SK-N-SH treated with all-trans-retinoic acid at 6 μM for 48 hours (cell line): ENCODE data around the gene BCAR3.

Source experiments
- ATAC-seq: fragments of 200-7000 bp; cut with Tn5 transposase; 3 replicates; pipeline ENCODE4 v1.9.1; 2020; ENCODE audit warnings: mild to moderate bottlenecking, moderate library complexity
- ARNTL ChIP-seq: fragments of 450-650 bp; formaldehyde crosslinking; IDR thresholded peaks from 2 replicates; pipeline ENCODE4 v1.5.0; 2020; ENCODE audit warnings: low read depth, mild to moderate bottlenecking, moderate library complexity, borderline replicate concordance
- BACH2 ChIP-seq: fragments of 250-450 bp; sonication (Bioruptor Pico); IDR thresholded peaks from 2 replicates; pipeline ENCODE4 v1.9.0; 2021; ENCODE audit warnings: mild to moderate bottlenecking, borderline replicate concordance
- CSDC2 ChIP-seq: fragments of 250-450 bp; sonication (Bioruptor Pico); IDR thresholded peaks from 2 replicates; pipeline ENCODE4 v1.5.0; 2020; ENCODE audit warnings: mild to moderate bottlenecking, moderate library complexity
- ESRRG ChIP-seq: fragments of 250-450 bp; sonication (Bioruptor Pico); IDR thresholded peaks from 2 replicates; pipeline ENCODE4 v1.6.1; 2021; ENCODE audit warnings: mild to moderate bottlenecking
- GLIS3 ChIP-seq: fragments of 250-450 bp; sonication (Bioruptor Pico); IDR thresholded peaks from 2 replicates; pipeline ENCODE4 v1.5.0; 2020; ENCODE audit warnings: mild to moderate bottlenecking, moderate library complexity
- ISL1 ChIP-seq: fragments of 250-450 bp; sonication (Bioruptor Pico); IDR thresholded peaks from 2 replicates; pipeline ENCODE4 v2.1.2; 2022; ENCODE audit warnings: mild to moderate bottlenecking, moderate library complexity
- OSR1 ChIP-seq: fragments of 250-450 bp; sonication (Bioruptor Pico); IDR thresholded peaks from 2 replicates; pipeline ENCODE4 v1.8.0; 2022; ENCODE audit warnings: moderate library complexity, mild to moderate bottlenecking, inconsistent platforms
- PPARA ChIP-seq: fragments of 250-450 bp; sonication (Bioruptor Pico); IDR thresholded peaks from 2 replicates; pipeline ENCODE4 v1.5.0; 2020; ENCODE audit warnings: mild to moderate bottlenecking, borderline replicate concordance
- RARB ChIP-seq: fragments of 250-450 bp; sonication (Bioruptor Pico); IDR thresholded peaks from 2 replicates; pipeline ENCODE4 v1.8.0; 2021; ENCODE audit warnings: mild to moderate bottlenecking, moderate library complexity
- SNAI2 ChIP-seq: fragments of 250-450 bp; sonication (Bioruptor Pico); IDR thresholded peaks from 2 replicates; pipeline ENCODE4 v1.5.0; 2020; ENCODE audit warnings: mild to moderate bottlenecking, moderate library complexity
- TOX ChIP-seq: fragments of 250-450 bp; sonication (Bioruptor Pico); IDR thresholded peaks from 2 replicates; pipeline ENCODE4 v1.8.0; 2021; ENCODE audit warnings: mild to moderate bottlenecking, moderate library complexity, borderline replicate concordance
- ZC3H10 ChIP-seq: fragments of 250-450 bp; sonication (Bioruptor Pico); IDR thresholded peaks from 2 replicates; pipeline ENCODE4 v1.5.1; 2021; ENCODE audit warnings: mild to moderate bottlenecking, moderate library complexity
- ZFP3 ChIP-seq: fragments of 250-450 bp; sonication (Bioruptor Pico); IDR thresholded peaks from 2 replicates; pipeline ENCODE4 v1.5.0; 2020; ENCODE audit warnings: mild to moderate bottlenecking, moderate library complexity
- ZFP30 ChIP-seq: fragments of 450-650 bp; formaldehyde crosslinking; IDR thresholded peaks from 2 replicates; pipeline ENCODE4 v1.5.0; 2022; ENCODE audit warnings: mild to moderate bottlenecking, moderate library complexity
- ZNF565 ChIP-seq: fragments of 450-650 bp; formaldehyde crosslinking; conservative IDR thresholded peaks from 2 replicates; pipeline ENCODE4 v1.5.0; 2020; ENCODE audit warnings: low read depth, mild to moderate bottlenecking, moderate library complexity
- ZNF70 ChIP-seq: fragments of 450-650 bp; formaldehyde crosslinking; IDR thresholded peaks from 2 replicates; pipeline ENCODE4 v1.5.0; 2020; ENCODE audit warnings: mild to moderate bottlenecking, moderate library complexity
- ZNF8 ChIP-seq: fragments of 450-650 bp; formaldehyde crosslinking; IDR thresholded peaks from 2 replicates; pipeline ENCODE4 v1.5.0; 2020; ENCODE audit warnings: mild to moderate bottlenecking, moderate library complexity
- TF ChIP-seq, protein P1 (sequence below): fragments of 250-450 bp; sonication (Bioruptor Pico); IDR thresholded peaks from 2 replicates; pipeline ENCODE4 v1.5.1; 2020; ENCODE audit warnings: low read depth, mild to moderate bottlenecking, moderate library complexity
- TF ChIP-seq, protein P2 (sequence below): fragments of 250-450 bp; sonication (Bioruptor Pico); IDR thresholded peaks from 2 replicates; pipeline ENCODE4 v1.5.0; 2020; ENCODE audit warnings: mild to moderate bottlenecking, moderate library complexity
- TF ChIP-seq, protein P3 (sequence below): fragments of 250-450 bp; sonication (Bioruptor Pico); IDR thresholded peaks from 2 replicates; pipeline ENCODE4 v1.8.0; 2020; ENCODE audit warnings: mild to moderate bottlenecking, moderate library complexity, borderline replicate concordance
- TF ChIP-seq, protein P4 (sequence below): fragments of 250-450 bp; sonication (Bioruptor Pico); IDR thresholded peaks from 2 replicates; pipeline ENCODE4 v1.5.1; 2021; ENCODE audit warnings: mild to moderate bottlenecking, moderate library complexity

BCAR3 gene

DNA sequence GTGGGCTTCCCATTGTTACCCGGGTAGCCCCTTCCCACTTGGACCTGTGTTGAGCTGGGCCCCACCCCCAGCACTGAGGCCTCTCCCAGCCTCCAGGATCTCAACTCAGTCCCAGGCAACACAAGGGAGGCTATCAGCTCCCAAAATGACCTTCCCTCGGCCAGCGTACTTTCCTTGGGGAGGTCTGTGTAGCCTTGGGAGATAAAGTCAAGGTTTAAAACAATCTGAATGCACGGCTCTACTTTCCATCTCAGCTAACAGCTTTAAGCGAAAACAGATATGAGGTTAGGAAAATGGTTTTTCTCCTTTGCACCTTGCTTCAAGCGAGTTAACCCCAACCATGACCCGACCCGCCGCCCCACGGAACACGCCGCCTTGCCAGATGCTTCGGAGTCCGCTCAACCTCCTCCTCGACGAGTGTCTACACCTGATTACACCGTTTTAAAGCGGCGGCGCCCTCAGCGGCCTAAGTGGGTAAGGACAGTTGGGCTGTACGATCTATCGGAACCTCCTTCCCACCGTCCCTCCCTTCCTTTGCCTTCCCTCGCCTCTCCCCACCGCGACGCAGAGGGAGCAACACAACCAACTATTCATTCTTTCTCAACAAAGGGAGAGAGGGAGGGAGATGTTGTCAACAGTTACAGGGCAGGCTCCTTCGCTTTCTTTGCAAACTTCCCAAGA lies 1.1 kb downstream of the BCAR3 start:
- peak; percentile 91 for ATAC-seq
- no peak for TF ChIP-seq ISL1 (CRISPR knock-in tag)
- TF ChIP-seq, protein P1, sequence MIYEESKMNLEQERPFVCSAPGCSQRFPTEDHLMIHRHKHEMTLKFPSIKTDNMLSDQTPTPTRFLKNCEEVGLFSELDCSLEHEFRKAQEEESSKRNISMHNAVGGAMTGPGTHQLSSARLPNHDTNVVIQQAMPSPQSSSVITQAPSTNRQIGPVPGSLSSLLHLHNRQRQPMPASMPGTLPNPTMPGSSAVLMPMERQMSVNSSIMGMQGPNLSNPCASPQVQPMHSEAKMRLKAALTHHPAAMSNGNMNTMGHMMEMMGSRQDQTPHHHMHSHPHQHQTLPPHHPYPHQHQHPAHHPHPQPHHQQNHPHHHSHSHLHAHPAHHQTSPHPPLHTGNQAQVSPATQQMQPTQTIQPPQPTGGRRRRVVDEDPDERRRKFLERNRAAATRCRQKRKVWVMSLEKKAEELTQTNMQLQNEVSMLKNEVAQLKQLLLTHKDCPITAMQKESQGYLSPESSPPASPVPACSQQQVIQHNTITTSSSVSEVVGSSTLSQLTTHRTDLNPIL, result no peak
- no peak for TF ChIP-seq GLIS3
- TF ChIP-seq BACH2, result no peak
- no peak for TF ChIP-seq SNAI2 (CRISPR knock-in tag)
- TF ChIP-seq, protein P2, sequence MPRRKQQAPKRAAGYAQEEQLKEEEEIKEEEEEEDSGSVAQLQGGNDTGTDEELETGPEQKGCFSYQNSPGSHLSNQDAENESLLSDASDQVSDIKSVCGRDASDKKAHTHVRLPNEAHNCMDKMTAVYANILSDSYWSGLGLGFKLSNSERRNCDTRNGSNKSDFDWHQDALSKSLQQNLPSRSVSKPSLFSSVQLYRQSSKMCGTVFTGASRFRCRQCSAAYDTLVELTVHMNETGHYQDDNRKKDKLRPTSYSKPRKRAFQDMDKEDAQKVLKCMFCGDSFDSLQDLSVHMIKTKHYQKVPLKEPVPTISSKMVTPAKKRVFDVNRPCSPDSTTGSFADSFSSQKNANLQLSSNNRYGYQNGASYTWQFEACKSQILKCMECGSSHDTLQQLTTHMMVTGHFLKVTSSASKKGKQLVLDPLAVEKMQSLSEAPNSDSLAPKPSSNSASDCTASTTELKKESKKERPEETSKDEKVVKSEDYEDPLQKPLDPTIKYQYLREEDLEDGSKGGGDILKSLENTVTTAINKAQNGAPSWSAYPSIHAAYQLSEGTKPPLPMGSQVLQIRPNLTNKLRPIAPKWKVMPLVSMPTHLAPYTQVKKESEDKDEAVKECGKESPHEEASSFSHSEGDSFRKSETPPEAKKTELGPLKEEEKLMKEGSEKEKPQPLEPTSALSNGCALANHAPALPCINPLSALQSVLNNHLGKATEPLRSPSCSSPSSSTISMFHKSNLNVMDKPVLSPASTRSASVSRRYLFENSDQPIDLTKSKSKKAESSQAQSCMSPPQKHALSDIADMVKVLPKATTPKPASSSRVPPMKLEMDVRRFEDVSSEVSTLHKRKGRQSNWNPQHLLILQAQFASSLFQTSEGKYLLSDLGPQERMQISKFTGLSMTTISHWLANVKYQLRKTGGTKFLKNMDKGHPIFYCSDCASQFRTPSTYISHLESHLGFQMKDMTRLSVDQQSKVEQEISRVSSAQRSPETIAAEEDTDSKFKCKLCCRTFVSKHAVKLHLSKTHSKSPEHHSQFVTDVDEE (CRISPR knock-in tag), result no peak

DNA sequence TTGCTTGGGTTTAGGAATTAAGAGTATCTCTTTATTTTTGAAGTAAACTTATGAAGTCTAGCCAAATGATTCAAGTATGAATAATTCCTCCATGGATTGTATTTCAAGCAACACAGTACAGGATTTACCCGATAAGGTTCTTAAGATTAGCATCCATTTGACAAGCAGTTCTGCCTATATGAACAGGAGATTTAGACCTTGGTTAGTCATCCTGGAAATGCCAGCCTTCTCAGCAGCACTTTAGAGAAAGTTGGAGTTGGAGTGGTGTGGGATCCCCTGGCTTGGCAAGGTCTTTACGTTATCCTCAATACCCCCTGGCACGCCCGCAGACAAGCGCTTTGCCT lies 1.6 kb downstream of the BCAR3 start:
- peak; percentile 46 for ATAC-seq

More for the DNA sequence above, 1.6 kb downstream of the BCAR3 start:
- TF ChIP-seq ZNF8 (CRISPR knock-in tag), result no peak
- no peak for TF ChIP-seq OSR1 (CRISPR knock-in tag)
- TF ChIP-seq ZFP3 (CRISPR knock-in tag), result no peak
- no peak for TF ChIP-seq ARNTL (CRISPR knock-in tag)
- no peak for TF ChIP-seq RARB (CRISPR knock-in tag)
- no peak for TF ChIP-seq GLIS3
- TF ChIP-seq ZNF565 (CRISPR knock-in tag), result no peak
- TF ChIP-seq SNAI2 (CRISPR knock-in tag), result no peak
- TF ChIP-seq ZNF70 (CRISPR knock-in tag), result no peak
- TF ChIP-seq ZFP30 (CRISPR knock-in tag), result no peak
- TF ChIP-seq ZC3H10, result no peak
- TF ChIP-seq ISL1 (CRISPR knock-in tag), result no peak
- TF ChIP-seq TOX (CRISPR knock-in tag), result no peak
- TF ChIP-seq, protein P1, result no peak
- no peak for TF ChIP-seq CSDC2
- TF ChIP-seq, protein P2 (CRISPR knock-in tag), result no peak
- TF ChIP-seq, protein P3, sequence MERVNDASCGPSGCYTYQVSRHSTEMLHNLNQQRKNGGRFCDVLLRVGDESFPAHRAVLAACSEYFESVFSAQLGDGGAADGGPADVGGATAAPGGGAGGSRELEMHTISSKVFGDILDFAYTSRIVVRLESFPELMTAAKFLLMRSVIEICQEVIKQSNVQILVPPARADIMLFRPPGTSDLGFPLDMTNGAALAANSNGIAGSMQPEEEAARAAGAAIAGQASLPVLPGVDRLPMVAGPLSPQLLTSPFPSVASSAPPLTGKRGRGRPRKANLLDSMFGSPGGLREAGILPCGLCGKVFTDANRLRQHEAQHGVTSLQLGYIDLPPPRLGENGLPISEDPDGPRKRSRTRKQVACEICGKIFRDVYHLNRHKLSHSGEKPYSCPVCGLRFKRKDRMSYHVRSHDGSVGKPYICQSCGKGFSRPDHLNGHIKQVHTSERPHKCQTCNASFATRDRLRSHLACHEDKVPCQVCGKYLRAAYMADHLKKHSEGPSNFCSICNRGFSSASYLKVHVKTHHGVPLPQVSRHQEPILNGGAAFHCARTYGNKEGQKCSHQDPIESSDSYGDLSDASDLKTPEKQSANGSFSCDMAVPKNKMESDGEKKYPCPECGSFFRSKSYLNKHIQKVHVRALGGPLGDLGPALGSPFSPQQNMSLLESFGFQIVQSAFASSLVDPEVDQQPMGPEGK, result no peak
- TF ChIP-seq, protein P4, sequence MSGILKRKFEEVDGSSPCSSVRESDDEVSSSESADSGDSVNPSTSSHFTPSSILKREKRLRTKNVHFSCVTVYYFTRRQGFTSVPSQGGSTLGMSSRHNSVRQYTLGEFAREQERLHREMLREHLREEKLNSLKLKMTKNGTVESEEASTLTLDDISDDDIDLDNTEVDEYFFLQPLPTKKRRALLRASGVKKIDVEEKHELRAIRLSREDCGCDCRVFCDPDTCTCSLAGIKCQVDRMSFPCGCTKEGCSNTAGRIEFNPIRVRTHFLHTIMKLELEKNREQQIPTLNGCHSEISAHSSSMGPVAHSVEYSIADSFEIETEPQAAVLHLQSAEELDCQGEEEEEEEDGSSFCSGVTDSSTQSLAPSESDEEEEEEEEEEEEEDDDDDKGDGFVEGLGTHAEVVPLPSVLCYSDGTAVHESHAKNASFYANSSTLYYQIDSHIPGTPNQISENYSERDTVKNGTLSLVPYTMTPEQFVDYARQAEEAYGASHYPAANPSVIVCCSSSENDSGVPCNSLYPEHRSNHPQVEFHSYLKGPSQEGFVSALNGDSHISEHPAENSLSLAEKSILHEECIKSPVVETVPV (CRISPR knock-in tag), result no peak
- TF ChIP-seq ESRRG, result no peak
- no peak for TF ChIP-seq PPARA (CRISPR knock-in tag)
